Smooth muscle cell (in vitro differentiated cells): ENCODE results near the gene SLC8A2. TPM values are rescaled to one million over a fixed set of nuclear protein-coding genes. Genes with fewer than 3 reads are reported as not detected.

Experiments used
- DNase-seq: peaks from one replicate; lab custom pipeline; 2025; ENCODE audit not compliant: unreplicated experiment; lab: John Stamatoyannopoulos, UW
- H2AFZ ChIP-seq: fragments of 200-600 bp; sonication (generic); 2 replicates; pipeline ENCODE4 v1.6.0; 2016; ENCODE audit warnings: antibody characterized with exemption, low read depth, mild to moderate bottlenecking
- H3F3A ChIP-seq: fragments of 200-600 bp; sonication (generic); 2 replicates; pipeline ENCODE4 v1.6.0; 2017; ENCODE audit warnings: antibody characterized with exemption, low read depth
- H3K27ac ChIP-seq: fragments of 200-600 bp; sonication (generic); 2 replicates; pipeline ENCODE4 v1.5.1; 2016; ENCODE audit warnings: low read depth, mild to moderate bottlenecking
- H3K27me3 ChIP-seq: fragments of 200-600 bp; sonication (generic); 2 replicates; pipeline ENCODE4 v1.6.1; 2016; ENCODE audit warnings: low read depth, mild to moderate bottlenecking
- H3K36me3 ChIP-seq: fragments of 200-600 bp; sonication (generic); 2 replicates; pipeline ENCODE4 v1.5.1; 2016; ENCODE audit warnings: low read depth
- H3K4me1 ChIP-seq: fragments of 200-600 bp; sonication (generic); 2 replicates; pipeline ENCODE4 v1.5.1; 2016; ENCODE audit warnings: low read depth
- H3K4me2 ChIP-seq: fragments of 200-600 bp; sonication (generic); 2 replicates; pipeline ENCODE4 v1.6.0; 2016; ENCODE audit warnings: mild to moderate bottlenecking
- H3K4me3 ChIP-seq: fragments of 200-600 bp; sonication (generic); 2 replicates; pipeline ENCODE4 v1.5.1; 2016; ENCODE audit warnings: mild to moderate bottlenecking
- H3K79me2 ChIP-seq: fragments of 200-600 bp; sonication (generic); 2 replicates; pipeline ENCODE4 v1.6.0; 2016; ENCODE audit warnings: low read depth, mild to moderate bottlenecking
- H3K9ac ChIP-seq: fragments of 200-600 bp; sonication (generic); 2 replicates; pipeline ENCODE4 v1.6.0; 2016; ENCODE audit warnings: low read depth
- H3K9me3 ChIP-seq: fragments of 200-600 bp; sonication (generic); replicated peaks from 2 replicates; pipeline ENCODE4 v1.5.1; 2016; ENCODE audit warnings: low read depth
- H4K20me1 ChIP-seq: fragments of 200-600 bp; sonication (generic); 2 replicates; pipeline ENCODE4 v1.6.0; 2016; ENCODE audit warnings: low read depth
- CTCF ChIP-seq: fragments of 200-600 bp; sonication (generic); IDR thresholded peaks from 2 replicates; pipeline ENCODE4 v1.5.1; 2017; ENCODE audit warnings: borderline replicate concordance, mild to moderate bottlenecking, antibody characterized with exemption; ENCODE audit not compliant: insufficient read depth, poor library complexity, severe bottlenecking
- WGBS: methylation state at CpG from one replicate; pipeline ENCODE4 v1.1.7; 2016; ENCODE audit warnings: low lambda C conversion rate; 5-methylcytosine and 5-hydroxymethylcytosine counted together
- polyA plus RNA-seq: library from polyadenylated mRNA; unstranded; fragments of >200 nt; fragmentation: Nextera tagmentation; extraction: Ambion mirVana; gene quantifications from 2 replicates; pipeline ENCODE4 v1.2.1, GENCODE V29; 2016
- total RNA-seq: library from RNA; depleted of rRNA; stranded (reverse); fragments of >200 nt; gene quantifications from 2 replicates; pipeline ENCODE4 v1.2.3, GENCODE V29; 2014

SLC8A2 gene
- total and polyA plus RNA-seq, 2 experiments from 2014 or later: 0.22 to 0.62 TPM

GRCh38 chr19:47507012-47507411, 35.3 kb upstream of the SLC8A2 start:
- Histone ChIP-seq H3K79me2 (peaks cover 53% of the 10 kb centered on the region), H3K27ac (peak overlapping the region; percentile 15), H3K27me3 (no peaks in the 10 kb centered on the region), H3K4me1 (peaks cover 6% of the 10 kb centered on the region), H2AFZ (no peak overlapping the region), H3K36me3 (no peaks in the 10 kb centered on the region), H3K9ac (no peak overlapping the region), H3F3A (no peaks in the 10 kb centered on the region), H4K20me1 (peaks cover 93% of the 10 kb centered on the region), H3K9me3 (no peaks in the 10 kb centered on the region), H3K4me2 (no peak overlapping the region), H3K4me3 (no peak overlapping the region)
- no peak for TF ChIP-seq CTCF
- WGBS: 69% methylated on average over 6 of the region's 6 CpGs
- DNase-seq: no peak

DNA sequence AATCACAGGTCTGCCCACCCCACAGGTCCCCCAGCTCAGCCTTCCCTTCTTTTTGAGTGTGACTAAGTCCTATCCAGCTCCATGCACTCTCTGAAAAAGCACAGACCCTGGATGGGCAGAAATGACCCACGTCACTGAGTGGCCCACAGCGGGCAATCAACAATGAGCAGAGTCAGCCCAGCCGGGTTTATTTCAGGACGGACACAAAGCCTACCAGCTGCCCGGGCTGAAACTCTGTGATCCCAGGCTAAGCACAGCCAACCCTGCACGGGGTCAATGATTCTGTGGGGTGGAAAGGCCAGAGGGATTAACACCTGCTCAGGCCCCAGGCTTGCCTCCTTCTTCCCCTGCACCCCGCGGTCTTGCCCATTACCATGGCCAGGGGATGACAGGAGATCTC, 34.8 kb upstream of the SLC8A2 start:
- Histone ChIP-seq H3K27me3 (no peaks in the 10 kb centered on the region), H3K4me1 (peaks cover 6% of the 10 kb centered on the region), H3K36me3 (no peaks in the 10 kb centered on the region), H2AFZ (no peak overlapping the region), H3K4me2 (no peak overlapping the region), H3K9ac (no peak overlapping the region), H3K27ac (peak overlapping the region; percentile 15), H3K79me2 (peaks cover 49% of the 10 kb centered on the region), H4K20me1 (peaks cover 91% of the 10 kb centered on the region), H3F3A (no peaks in the 10 kb centered on the region), H3K4me3 (no peak overlapping the region), H3K9me3 (no peaks in the 10 kb centered on the region)
- TF ChIP-seq CTCF: no peak
- WGBS: 80% methylated on average over 8 of the region's 8 CpGs
- no peak for DNase-seq

- Histone ChIP-seq H3F3A (no peaks in the 10 kb centered on the region), H3K36me3 (no peaks in the 10 kb centered on the region), H3K27ac (no peak overlapping the region), H2AFZ (no peak overlapping the region), H3K9me3 (no peaks in the 10 kb centered on the region), H3K4me3 (no peak overlapping the region), H3K4me2 (no peak overlapping the region), H3K79me2 (peaks cover 39% of the 10 kb centered on the region), H3K9ac (no peak overlapping the region), H4K20me1 (peaks cover 89% of the 10 kb centered on the region), H3K27me3 (no peaks in the 10 kb centered on the region), H3K4me1 (peaks cover 6% of the 10 kb centered on the region)
- 95% methylated on average over 6 of the region's 6 CpGs for WGBS
- no peak for TF ChIP-seq CTCF
- DNase-seq: no peak
These were observed 33.8 kb upstream of the SLC8A2 start for GRCh38 chr19:47505506-47505905.

DNA sequence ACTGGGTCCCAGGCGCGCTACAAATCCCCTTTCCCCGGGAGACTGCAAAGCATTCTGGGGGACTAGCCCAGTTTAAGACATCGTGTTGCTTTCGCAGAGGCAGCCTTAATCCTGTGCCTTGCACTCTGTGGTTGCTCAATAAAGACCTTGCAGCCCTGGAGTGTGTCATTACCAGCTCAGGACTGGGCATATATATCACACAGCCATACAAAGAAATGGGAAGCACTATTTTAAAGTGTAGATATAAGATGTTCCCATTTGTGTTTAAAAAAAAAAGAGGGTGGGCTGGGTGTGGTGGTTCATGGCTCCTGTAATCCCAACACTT, 32.1 kb upstream of the SLC8A2 start:
- H3K4me2 ChIP-seq: no peak overlapping the region
- H3F3A ChIP-seq: no peaks in the 10 kb centered on the region
- H4K20me1 ChIP-seq: peaks cover 84% of the 10 kb centered on the region
- no peak for TF ChIP-seq CTCF
- no peak overlapping the region for H3K9ac ChIP-seq
- no peak overlapping the region for H3K27ac ChIP-seq
- H3K4me3 ChIP-seq: no peak overlapping the region
- H2AFZ ChIP-seq: no peak overlapping the region
- H3K36me3 ChIP-seq: no peaks in the 10 kb centered on the region
- no peaks in the 10 kb centered on the region for H3K9me3 ChIP-seq
- peaks cover 6% of the 10 kb centered on the region for H3K4me1 ChIP-seq
- no peaks in the 10 kb centered on the region for H3K27me3 ChIP-seq
- peaks cover 22% of the 10 kb centered on the region for H3K79me2 ChIP-seq
- no peak for DNase-seq
- 35% methylated on average over 5 of the region's 5 CpGs for WGBS
